Heart right ventricle (tissue), 16 donors: ENCODE results near the gene HK3. TPM values are rescaled to one million over a fixed set of nuclear protein-coding genes. Genes with fewer than 3 reads are reported as not detected.

Source experiments
- ATAC-seq, 8 donors: fragments of 200-7000 bp; cut with Tn5 transposase; one replicate each; pipeline ENCODE4 v1.9.1; 2020; ENCODE audit warnings: mild to moderate bottlenecking in 8 of 8, moderate library complexity in 8 of 8, moderate number of reproducible peaks in 1 of 8
- DNase-seq, 2 donors: peaks; one replicate each; pipeline ENCODE4 v3.0.0-alpha.2; 2020
- H3K27ac ChIP-seq, 10 donors: fragments of 200-600 bp; sonication (generic) in 2 of 10; one replicate each; pipeline versions ENCODE4 v1.5.0 to v1.8.0; 2020 to 2022; ENCODE audit warnings: mild to moderate bottlenecking in 3 of 10
- H3K27me3 ChIP-seq, 7 donors: fragments of 200-600 bp; one replicate each; pipeline ENCODE4 v1.8.0; 2021 to 2022; ENCODE audit warnings: mild to moderate bottlenecking in 2 of 7
- H3K36me3 ChIP-seq, 9 donors: fragments of 200-600 bp; sonication (generic) in 1 of 9; one replicate each; pipeline versions ENCODE4 v1.5.0 to v1.8.0; 2020 to 2022; ENCODE audit warnings: mild to moderate bottlenecking in 2 of 9
- H3K4me1 ChIP-seq, 9 donors: fragments of 200-600 bp; sonication (generic) in 1 of 9; one replicate each; pipeline versions ENCODE4 v1.5.0 to v1.8.0; 2020 to 2022; ENCODE audit warnings: mild to moderate bottlenecking in 4 of 9
- H3K4me3 ChIP-seq, 10 donors: fragments of 200-600 bp; sonication (generic) in 2 of 10; one replicate each; pipeline versions ENCODE4 v1.5.0 to v1.8.0; 2020 to 2022; ENCODE audit warnings: mild to moderate bottlenecking in 7 of 10, moderate library complexity in 2 of 10
- H3K9me3 ChIP-seq, 11 donors: fragments of 200-600 bp in 10 of 11; sonication (generic) in 2 of 11; one replicate each; pipeline versions ENCODE4 v1.5.0 to v1.8.0; 2013 to 2022; ENCODE audit warnings: mild to moderate bottlenecking in 2 of 11, control low read depth in 1 of 11, moderate library complexity in 1 of 11
- CTCF ChIP-seq, 9 donors: fragments of 200-600 bp; sonication (generic) in 2 of 9; IDR thresholded peaks; one replicate each; pipeline versions ENCODE4 v1.5.0 to v1.8.0; 2021 to 2022; ENCODE audit warnings: antibody characterized with exemption in 9 of 9, mild to moderate bottlenecking in 5 of 9, moderate library complexity in 1 of 9
- WGBS, 2 donors: extraction: QIAGEN DNeasy Blood & Tissue Kit; methylation state at CpG; one replicate each; pipeline ENCODE4 v1.1.7; 2013; ENCODE audit warnings: inconsistent platforms in 1 of 2; 5-methylcytosine and 5-hydroxymethylcytosine counted together
- intact Hi-C, 10 donors: fragments of 100-400 bp; cut with DNase I; formaldehyde crosslinking; loops; one replicate each; pipeline versions ENCODE4 v1.11.1 to v1.14.2; 2022
- polyA plus RNA-seq, 2 donors: library from polyadenylated mRNA; stranded (reverse); fragments of 200-250 nt; gene quantifications; one replicate each; pipeline ENCODE4 v1.2.3, GENCODE V29; 2013
- total RNA-seq, 10 donors: library from RNA; stranded (reverse); fragmentation: NEBNext Ultra II Directional in 3 of 10; extraction: Animal tissue kit (Norgen Biotek cat#: 25700) in 3 of 10; gene quantifications; one replicate each; pipeline versions ENCODE4 v1.2.1 to v1.2.4, GENCODE V29; 2021 to 2023
- donor health status: Arrhythmogenic right ventricular cardiomyopathy.
- donor health status: ischemic (EF 13 %, LVEDD 7.1; RV severe dilation, severe dysfunction).
- donor health status: healthy with polysubstance abuse.
- donor health status: DM: no; HTN: yes; CAD: no.
- donor health status: DM: no; HTN: no; CAD: no.
- donor health status: ischemic (EF 25% LVEDD 6.9; RV normal size, moderate dysfunction).
- donor health status: ischemic (EF 25% LVEDD 5.7; RV mildly dilated, moderate dysfunction).
- donor health status: healthy.
- donor health status: DM: yes; HTN: yes; CAD: no.
- donor health status: Ischemic cardiomyopathy.
- donor health status: ischemic (EF 35%, LVEDD 5.7; RV mildly dilated, moderate dysfunction).
- donor health status: nonischemic (EF 11% LVEDD 7.7; RV severe dilation, severe dysfunction).
- donor health status: DM: yes; HTN: yes; CAD: no.
- donor health status: PGD.
- donor health status: ischemic (EF 29% LVEDD 5.4; RV normal size, mild dysfunction).
- donor health status: nonischemic (EF 23%, LVEDD 6.1; RV moderate dilation, normal function).

The HK3 gene
- total and polyA plus RNA-seq, 12 donors: 0.68 to 18.7 (median 4.2) TPM

DNA sequence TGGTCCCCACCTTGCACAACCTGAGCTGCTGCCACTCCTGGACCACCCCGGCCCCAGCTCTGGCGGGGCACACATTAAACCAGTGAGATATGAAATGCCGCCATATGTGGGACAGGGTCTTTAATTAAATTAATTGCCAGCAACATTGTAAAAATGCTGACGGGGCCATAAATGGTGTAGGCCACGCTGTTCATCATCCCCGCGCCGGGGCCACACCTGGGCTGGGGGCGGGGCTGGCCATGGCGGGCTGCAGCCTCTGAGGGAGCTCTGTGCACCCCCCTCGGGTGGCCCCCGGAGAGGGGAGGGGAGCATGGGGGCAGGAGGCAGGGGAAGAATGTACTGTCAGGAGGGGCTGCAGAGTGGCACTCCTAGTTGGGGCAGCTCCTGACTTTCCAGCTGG, 47.8 kb downstream of the HK3 start:
- TF ChIP-seq CTCF (IDR thresholded peaks at IDR 0.05): no peak
- Histone ChIP-seq H3K36me3 (no peaks in the 10 kb centered on the region), H3K9me3 (no peaks in the 10 kb centered on the region), H3K4me3 (no peak overlapping the region), H3K27ac (no peak overlapping the region), H3K4me1 (no peaks in the 10 kb centered on the region), H3K27me3 (peaks cover 8 to 86% (median 58%) of the 10 kb centered on the region in 7 donors)
- DNase-seq: no peak
- WGBS, 2 donors: 78 to 87% methylated on average over 12 of the region's 12 CpGs
- no peak for ATAC-seq
- intact Hi-C loops: no loop called here

GRCh38 chr5:176850371-176851245, 48.5 kb downstream of the HK3 start:
- ATAC-seq (no peak), DNase-seq (no peak)
- Histone ChIP-seq H3K4me3 (no peak overlapping the region), H3K27ac (no peak overlapping the region), H3K36me3 (no peaks in the 10 kb centered on the region), H3K27me3 (peaks cover 8 to 87% (median 65%) of the 10 kb centered on the region in 7 donors), H3K9me3 (no peaks in the 10 kb centered on the region), H3K4me1 (no peaks in the 10 kb centered on the region)
- WGBS, 2 donors: 74 to 81% methylated on average over 21 of the region's 21 CpGs
- no peak for TF ChIP-seq CTCF (IDR thresholded peaks at IDR 0.05)
- intact Hi-C loops: no loop called here

- DNase-seq: no peak
- intact Hi-C loops: no loop called here
- ATAC-seq: no peak
- Histone ChIP-seq H3K9me3 (no peaks in the 10 kb centered on the region), H3K27me3 (peaks cover 8 to 91% (median 69%) of the 10 kb centered on the region in 7 donors), H3K27ac (no peak overlapping the region), H3K4me3 (no peak overlapping the region), H3K4me1 (no peaks in the 10 kb centered on the region), H3K36me3 (no peaks in the 10 kb centered on the region)
- WGBS, 2 donors: 73 to 74% methylated on average over 7 of the region's 7 CpGs
- no peak for TF ChIP-seq CTCF (IDR thresholded peaks at IDR 0.05)
Observed at GRCh38 chr5:176849611-176850227, 49.4 kb downstream of the HK3 start.

- H3K27ac ChIP-seq: no peak overlapping the region
- no peaks in the 10 kb centered on the region for H3K36me3 ChIP-seq
- DNase-seq (no peak), ATAC-seq (no peak)
- no peaks in the 10 kb centered on the region for H3K4me1 ChIP-seq
- TF ChIP-seq CTCF (IDR thresholded peaks at IDR 0.05): no peak
- intact Hi-C loops: no loop called here
- 85 to 86% methylated on average over 13 of the region's 13 CpGs for WGBS, 2 donors
- no peak overlapping the region for H3K4me3 ChIP-seq
- peaks cover 8 to 94% (median 69%) of the 10 kb centered on the region in 7 donors for H3K27me3 ChIP-seq
- no peaks in the 10 kb centered on the region for H3K9me3 ChIP-seq
Observed at GRCh38 chr5:176848651-176849050, 50.5 kb downstream of the HK3 start.
